HG02610 (cell line): ENCODE data around the gene FNDC11.
"Not testable (repeated sequence)": the region's sequence is repeated elsewhere in the genome, so short reads cannot be mapped to it uniquely, and the experiment has no call there.

Experiments used
- ATAC-seq: cut with Tn5 transposase; IDR thresholded peaks from one replicate; pipeline ENCODE4 v1.9.1; 2021; ENCODE audit warnings: mild to moderate bottlenecking, moderate library complexity; ENCODE audit not compliant: unreplicated experiment

FNDC11 gene

DNA sequence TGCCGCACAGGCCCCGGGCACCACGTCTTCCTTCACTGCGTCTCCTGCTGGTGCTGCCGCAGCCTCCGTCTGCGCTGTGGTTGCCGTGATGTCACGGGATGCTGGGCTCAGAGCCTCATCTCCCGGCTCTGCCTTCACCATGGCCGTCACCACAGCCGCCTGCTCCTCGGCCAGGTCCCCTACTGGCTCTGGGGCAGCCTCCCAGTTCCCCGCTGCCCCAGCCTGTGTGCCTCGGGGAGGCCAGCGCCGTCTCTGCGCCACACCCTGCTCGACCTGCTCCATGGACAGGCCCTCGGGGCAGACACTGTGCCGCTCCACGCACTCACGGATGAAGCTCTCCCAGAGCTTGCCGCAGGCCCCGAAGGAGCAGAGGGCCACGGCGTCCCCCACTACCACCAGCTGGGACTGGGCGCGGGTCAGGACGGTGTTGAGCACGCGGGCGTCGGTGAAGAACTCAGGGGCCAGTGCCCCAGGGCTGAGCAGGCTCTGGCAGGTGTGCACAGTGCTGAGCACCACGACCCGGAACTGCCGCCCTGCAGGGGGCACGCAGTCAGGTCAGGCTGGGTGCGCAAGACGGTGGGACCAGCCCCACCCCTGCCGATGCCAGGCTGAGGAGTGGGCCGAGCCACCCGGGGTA, 11.9 kb downstream of the FNDC11 start:
- ATAC-seq, result no peak

DNA sequence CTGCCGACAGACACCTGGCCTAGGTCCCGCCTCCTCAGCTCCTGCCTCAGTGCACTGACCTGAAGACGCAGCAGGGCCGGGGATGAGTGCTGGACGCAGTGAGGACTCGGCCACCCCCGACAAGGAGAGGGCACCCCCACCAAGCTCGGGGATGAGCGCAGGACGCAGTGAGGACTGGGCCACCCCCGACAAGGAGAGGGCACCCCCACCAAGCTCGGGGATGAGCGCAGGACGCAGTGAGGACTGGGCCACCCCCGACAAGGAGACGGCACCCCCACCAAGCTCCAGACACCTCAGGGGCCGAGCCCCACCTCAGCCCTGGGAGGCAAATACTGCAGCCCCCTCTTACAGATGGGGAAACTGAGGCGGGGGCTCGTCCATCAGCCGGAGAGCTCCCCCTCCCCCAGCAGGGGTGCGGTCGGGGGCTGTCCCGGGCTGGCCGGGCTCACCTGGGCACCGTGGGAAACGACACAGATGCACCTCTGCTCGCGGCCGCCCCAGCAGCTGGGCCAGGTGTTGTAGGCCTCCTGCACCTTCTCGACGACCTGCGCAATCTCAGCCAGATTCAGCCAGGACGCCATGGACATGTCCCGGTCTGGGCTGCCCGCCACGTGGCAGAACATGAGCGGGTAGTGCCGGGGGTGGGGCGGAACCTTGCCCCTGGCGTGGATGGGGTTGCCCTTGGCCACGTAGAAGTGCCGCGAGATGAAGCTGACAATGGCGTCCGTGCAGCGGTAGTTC, 12.6 kb downstream of the FNDC11 start:
- ATAC-seq, result no peak

DNA sequence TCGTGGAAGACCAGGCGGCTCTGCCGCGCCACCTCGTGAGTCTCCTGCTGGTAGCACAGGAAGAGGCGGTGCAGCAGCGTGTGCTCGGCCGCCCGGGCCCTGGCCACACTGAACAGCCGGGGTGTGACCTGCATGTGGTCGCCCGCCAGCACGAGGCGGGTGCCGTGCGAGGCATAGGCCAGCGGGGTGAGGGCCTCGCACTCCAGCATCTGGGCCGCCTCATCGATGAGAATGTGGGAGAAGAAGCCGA, 13.1 kb downstream of the FNDC11 start:
- ATAC-seq, result no peak

DNA sequence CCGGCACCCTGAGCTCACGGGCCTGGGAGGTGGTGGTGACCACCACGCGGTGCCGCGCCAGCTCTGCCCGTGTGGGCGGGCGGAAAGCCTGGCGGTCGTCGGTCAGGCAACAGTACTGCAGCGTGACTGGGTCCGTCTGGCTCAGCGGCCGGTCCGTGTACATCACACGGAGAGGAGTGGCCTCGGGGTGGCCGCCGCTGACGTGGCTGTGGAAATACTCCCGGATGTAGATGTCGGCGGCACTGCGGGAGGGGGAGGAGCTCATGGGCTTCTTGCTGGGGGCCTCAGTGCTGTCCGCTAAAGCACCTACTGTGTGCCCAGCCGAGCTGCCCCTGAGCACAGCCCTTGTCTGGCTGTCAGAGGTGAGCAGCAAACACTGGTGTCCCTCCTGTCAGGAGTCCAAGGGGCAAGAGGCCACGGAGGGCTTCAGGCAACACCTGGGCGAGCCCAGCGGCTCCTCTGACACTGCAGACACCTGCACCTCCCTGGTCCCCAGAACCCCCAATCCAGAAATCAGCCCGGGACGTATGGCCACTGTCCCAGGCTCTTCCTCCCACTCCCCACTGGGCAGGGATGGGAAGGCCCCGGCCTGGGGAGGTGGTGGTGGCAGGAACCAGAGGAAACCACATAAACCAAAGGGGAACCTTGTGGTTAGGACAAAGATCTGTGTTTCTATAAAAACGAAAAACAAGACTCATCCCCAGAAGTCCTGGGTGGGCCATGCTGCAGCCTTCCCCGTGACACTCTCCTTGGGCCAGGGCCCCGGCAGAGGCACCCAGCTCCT, 13.6 kb downstream of the FNDC11 start:
- no peak for ATAC-seq

DNA sequence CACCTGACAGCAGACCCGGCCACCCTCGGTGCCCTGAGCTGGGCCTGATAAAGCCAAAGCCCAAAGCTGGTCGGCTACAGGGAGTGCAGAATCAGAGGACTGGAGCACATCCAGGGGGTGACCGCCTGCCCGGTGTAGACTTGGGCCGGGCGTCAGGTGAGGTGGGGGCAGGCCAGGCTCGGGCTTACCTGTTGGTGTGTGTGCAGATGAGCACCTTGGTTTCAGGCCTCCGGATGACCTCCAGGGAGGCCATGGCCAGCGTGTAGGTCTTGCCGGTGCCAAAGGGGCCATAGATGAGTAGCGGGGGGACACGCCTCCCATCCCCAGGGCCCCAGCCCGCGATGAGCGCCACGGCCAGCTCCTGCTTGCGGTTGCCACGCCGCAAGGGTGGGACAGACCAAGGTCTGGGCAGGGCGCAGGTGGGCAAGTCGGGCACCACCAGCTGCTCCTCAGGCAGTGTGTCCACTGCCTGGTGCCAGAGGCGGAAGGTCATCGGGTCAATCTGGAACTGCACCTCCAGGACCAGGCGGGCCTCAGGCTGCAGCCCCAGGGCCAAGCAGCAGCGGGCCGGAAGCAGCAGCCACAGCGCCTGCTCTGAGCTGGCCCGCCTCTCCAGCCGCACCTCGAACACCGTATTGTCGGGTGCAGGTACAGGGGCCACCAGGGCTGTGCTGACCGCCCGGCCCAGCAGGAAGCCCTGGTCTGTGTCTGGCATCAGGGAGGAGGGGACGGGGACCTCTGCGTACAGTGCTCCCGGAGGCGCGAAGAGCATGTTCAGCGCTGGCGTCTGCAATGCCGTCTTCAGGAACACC, 14.4 kb downstream of the FNDC11 start:
- no peak for ATAC-seq

DNA sequence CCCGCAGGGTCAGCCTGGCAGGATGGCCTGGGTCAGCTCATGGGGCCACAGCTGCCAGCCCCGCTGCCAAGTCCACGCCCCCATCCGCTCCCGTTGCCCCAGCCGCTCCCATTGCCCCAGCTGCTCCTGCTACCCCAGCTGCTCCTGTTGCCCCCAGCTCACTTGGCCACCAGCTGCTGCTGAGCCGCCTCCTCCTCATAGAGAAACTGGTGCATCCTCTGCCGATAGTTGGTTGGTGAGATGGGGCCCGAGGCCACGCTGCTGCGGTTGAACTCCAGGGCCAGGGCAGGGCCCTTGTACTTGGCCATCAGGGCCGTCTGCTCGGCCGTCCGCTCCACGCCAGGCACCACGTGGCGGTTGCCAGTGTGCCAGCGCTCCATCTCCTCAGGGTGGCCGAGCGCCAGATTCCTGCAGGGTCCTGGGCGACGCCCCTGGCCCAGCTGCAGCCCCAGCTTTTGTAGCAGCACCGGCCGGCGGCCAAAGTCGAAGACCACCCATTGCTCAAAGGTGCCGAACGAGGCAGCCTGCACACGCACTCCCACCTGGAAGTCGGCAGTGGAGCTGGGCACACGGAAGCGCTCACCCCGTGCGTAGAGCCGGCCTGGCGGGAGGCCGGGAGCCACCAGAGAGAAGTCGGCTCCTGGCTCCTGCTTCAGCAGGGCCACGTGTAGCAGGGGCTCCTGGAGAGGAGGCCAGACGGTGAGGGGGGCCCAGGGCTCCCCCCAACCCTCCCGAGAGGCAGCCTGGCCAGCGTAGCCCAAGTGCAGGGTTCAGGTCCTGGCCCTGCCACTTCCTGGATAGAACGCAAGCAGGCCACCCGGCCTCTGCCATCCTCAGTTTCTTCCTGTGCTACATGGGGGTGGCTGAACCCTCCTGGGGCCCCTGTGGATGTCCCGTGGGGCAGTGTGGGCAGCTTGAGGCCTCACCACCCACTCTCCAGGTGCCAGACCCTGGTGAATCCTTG, 15.3 kb downstream of the FNDC11 start:
- ATAC-seq, result no peak

DNA sequence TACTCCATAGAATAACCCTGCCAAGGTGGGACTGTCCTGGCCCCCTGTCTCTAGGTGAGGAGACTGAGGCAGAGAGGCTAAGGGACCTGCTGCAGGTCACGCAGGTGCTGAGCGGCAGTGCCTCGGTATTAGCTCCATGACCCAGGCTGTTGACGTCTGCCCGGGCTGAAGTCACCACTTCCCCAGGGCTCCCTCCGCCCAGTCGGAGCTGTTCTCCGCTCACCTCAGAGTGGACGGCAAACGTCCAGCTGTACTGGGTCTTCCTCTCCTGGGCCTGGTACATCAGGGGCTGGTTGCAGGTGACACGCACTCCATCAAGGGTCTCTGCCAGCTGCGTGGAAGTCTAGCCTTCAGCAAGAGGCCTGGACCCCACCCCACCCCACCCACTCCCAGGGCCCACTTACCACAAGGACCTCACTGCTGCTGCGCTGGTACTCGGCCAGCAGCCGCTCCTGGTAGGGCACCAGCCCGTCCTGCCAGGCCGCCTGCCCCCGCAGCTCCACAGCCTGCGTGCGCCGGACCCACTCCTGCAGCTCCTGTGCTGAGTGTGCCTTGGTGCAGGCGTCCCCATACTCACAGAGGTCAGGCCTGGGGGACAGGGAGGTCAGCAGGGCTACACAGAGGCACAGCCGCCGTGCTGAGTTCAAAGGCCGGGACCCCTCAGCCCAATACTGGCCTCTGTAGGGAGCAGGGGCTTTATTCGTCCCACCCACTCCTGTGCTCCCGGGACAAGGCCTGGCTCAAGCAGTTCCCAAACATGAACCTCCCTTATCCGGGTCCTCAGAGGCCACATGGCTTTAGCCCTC, 16.5 kb downstream of the FNDC11 start:
- no peak for ATAC-seq

DNA sequence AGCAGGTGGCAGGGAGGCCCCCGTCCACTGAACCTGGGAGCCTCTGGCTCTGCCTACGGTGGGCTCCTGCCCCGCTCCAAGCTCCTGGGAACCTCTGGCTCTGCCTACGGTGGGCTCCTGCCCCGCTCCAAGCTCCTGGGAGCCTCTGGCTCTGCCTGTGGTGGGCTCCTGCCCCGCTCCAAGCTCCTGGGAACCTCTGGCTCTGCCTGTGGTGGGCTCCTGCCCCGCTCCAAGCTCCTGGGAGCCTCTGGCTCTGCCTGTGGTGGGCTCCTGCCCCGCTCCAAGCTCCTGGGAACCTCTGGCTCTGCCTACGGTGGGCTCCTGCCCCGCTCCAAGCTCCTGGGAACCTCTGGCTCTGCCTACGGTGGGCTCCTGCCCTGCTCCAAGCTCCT, 17.1 kb downstream of the FNDC11 start:
- not testable (repeated sequence) for ATAC-seq

DNA sequence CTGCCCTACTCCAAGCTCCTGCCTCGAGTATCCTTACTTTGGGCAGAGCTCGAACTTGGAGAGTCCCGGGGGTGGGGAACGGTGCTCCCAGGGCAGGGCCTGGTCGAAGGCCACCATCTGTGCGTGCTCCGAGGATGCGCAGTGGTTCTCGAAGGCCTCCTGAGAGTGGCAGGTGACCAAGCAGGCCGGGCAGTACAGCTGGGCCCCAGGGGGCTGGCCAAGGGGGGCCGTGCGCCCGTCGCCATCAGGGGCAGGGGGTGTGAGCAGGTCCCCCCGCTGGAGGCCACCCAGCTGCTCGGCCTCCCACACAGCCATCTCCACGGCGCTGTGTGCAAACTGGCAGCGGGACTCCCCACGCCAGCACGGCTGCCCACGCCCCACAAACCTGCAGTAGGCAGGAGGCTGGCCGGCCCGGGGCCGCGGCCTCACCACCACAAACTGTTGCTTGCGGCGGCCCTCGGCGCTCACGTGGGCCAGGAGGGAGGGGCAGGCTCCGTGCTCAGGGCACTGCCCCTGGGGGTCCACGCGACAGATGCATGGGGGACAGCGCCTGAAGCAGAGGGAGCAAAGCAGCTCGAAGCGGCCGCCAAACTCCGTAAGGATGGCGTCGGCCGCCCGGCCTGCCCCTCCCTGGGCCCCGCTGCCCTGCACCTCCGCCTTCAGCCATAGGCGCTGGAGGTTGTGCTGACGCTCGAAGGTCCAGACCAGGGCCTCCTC, 18.3 kb downstream of the FNDC11 start:
- ATAC-seq, result no peak

DNA sequence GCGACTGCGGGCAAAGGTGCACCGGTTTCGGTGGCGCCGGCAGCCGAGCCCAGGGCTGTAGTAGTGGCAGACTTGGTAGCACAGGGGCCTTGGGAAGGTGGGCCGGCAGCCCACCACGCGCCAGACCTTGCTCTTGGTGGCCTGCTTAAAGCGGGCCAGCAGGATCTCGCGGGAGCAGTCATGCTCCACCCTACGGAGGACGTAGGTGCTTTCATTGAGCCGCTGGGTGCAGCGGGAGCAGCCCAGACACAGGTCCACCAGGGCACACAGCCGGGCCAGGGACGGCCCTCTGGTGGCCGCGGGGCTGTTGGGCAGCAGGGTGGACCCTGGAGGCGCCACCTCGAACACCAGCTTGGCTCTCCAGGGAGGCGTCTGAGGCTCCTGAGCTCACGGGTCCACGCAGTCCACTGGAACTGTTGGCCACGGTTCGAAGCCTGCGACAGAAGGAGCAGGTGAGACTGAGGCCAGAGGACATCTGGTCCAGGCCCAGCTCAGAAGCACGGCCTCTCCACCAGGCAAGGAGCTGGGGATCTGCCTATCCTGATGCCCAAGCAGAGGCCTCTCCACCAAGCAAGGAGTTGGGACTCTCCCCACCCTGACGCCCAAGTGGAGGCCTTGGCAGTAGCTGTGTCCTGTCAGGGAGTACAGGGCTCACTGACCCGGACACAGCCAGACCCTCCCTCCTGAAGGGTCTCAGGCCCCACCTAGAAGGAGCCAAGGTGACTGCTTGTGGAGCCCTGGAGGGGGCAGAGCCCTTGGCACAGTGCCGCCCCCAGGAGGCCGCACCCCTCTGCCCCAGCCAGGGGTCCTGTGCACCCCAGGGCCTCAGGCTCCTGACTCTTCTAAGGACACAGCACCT, 19.1 kb downstream of the FNDC11 start:
- ATAC-seq, result no peak

DNA sequence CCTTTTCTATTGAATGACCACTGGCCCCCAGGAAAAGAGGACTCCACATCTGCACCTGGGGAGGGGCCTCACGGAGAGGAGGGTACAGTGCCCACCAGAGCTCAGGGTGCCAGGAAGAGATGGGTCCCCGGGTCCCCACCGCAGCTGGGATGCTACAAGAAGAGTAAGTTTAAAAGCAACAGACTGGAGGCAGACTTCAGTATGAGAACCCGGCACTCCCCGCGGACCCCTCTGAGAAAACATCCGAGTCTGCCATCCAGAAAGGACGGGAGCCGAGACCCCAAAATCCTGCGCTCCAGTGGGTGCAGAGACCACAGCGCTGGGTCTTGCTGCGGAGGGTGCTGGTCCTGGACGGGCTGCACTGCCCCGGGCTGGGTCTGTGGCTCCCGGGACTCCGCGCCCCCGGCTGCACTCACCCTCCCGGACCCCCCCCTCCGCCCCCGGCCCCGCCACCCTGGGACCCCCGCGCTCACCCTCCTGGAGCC, 19.7 kb downstream of the FNDC11 start:
- no peak for ATAC-seq

DNA sequence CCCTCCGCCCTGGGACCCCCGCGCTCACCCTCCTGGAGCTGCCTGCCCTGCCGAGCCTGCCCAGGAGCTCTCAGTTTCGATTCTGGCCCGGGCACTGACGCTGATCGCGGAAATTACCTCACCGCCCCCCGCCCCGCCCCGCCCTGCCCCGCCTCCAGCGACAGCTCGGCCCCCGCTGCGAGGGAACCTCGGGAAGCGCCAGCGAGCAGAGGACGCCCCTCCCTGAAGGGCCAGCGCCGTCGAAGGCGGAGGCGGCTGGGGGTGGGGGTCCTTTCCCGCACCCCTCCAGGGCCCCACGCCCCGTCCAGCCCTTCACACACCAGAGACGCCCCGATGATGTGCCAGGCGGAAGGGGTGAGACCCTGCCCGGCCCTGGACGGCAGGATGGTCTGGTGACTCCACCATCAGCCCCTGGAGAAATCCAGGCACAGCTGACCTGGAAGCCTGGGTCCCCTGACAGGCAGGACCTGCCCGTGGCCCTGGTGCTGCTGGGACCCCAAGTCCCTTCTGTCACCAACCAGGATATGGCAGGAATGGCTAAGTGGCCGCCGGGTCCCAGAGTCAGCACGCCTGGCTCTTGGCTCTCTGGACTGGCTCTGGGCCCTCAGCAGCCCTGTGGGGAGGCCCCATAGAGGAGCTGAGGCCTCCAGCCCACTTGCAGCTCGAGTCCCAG, 20.3 kb downstream of the FNDC11 start, which contains the start of gene HELZ2:
Gene HELZ2 (minus strand): TSS at position 84 of the 673 bp plus-strand sequence. CDS start 1,854 bp downstream, outside the sequence.
- no peak for ATAC-seq

DNA sequence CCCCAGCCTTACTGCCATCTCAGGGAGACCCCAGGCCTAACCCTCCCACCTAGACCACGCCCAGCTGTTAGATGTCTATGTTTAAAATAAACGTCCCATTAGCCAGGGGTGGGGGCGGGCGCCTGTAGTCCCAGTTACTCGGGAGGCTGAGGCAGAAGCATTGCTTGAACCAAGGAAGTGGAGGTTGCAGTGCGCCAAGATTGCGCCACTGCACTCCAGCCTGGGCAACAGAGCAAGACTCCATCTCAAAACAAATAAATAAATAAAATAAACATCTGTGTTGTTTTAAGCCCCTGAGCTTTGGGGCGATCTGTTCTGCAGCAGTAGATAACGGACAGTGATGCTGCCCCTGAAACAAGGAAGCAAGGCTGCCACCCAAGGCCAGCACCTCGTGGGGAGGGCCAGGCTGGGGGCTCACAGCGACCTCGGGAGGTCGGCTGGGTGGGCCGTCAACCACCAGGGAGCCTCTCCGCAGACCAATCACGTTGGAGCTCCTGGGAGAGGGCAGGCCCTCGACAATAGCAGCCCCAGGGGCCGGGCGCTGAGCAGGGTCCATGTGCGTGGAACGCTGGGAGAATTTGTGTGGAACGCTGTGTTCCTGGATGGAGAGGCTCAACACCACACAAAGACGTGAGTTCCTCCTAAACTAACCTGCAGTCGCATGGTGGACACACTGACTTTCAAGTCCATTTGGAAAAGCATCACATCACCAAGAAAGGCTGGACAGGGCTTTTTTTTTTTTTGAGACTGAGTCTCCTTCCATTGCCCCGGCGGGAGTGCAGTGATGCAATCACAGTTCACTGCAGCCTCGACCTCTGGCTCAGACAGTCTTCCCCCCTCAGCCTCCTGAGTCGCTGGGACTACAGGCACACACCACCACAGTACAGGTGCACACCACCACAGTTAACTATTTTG, 21.1 kb downstream of the FNDC11 start:
- no peak for ATAC-seq

DNA sequence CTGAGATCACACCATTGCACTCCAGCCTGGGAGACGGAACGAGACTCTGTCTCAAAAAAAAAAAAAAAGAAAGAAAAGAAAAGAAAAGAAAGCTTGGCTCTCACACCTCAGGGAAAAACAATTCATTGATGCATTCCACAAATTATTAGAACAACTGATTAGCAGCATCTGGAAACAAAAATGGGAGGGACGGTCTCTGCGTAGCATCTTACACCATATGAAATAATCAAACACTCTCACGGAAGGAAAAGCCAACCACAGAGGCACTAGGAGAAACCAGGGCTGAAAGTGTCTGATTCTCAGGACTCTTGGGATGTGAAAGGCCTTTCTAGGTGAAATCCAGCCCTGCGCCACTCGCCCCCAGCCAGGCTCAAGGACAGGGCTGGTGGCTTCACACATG, 22.4 kb downstream of the FNDC11 start:
- ATAC-seq, result no peak

DNA sequence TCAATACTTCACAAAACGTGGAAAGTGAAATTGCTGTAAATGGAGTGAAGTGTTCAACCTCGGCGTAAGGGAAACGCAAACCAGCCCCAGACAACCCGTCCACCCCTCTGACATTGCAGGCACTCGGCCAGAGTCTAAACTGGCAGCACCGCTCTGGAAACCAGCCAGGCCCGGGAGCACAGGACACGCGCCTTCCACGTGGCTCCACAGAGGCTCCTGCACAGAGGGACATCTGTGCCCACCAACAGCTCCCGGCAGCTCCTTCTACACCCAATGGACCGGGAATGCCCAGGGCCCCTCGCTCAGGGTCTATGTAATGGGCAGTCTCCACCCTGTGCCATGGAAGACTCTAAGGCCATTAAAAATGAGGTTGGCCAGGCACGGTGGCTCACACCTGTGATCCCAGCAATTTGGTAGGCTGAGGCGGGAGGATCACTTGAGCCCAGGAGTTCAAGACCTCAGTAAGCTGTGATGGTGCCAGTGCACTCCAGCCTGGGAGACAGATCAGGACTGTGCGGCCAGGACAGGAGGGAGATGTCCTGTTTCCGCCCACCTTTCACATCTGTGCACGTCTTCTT, 23.4 kb downstream of the FNDC11 start:
- no peak for ATAC-seq
